Thymus (tissue), 11 donors: Measurements from ENCODE around the gene SMURF1. TPM values are rescaled to one million over a fixed set of nuclear protein-coding genes. Genes with fewer than 3 reads are reported as not detected.
"Not testable (repeated sequence)": the region's sequence is repeated elsewhere in the genome, so short reads cannot be mapped to it uniquely, and the experiment has no call there.

ENCODE experiments used
- DNase-seq, 9 donors: peaks; one replicate each; pipeline ENCODE4 v3.0.0-alpha.2; 2013; ENCODE audit warnings: low spot score in 9 of 9, low read depth in 6 of 9, missing footprints in 1 of 9
- H3K27ac ChIP-seq, 2 donors: one replicate each; pipeline ENCODE4 v1.5.1; 2013; ENCODE audit warnings: control low read depth in 1 of 2, low read depth in 1 of 2, low read length in 1 of 2, mild to moderate bottlenecking in 1 of 2, moderate library complexity in 1 of 2
- H3K27me3 ChIP-seq, 2 donors: one replicate each; pipeline ENCODE4 v1.5.1; 2013; ENCODE audit warnings: low read length in 1 of 2; ENCODE audit not compliant: control insufficient read depth in 2 of 2, insufficient read depth in 1 of 2
- H3K36me3 ChIP-seq, 2 donors: one replicate each; pipeline ENCODE4 v1.5.1; 2013; ENCODE audit warnings: low read length in 1 of 2, mild to moderate bottlenecking in 1 of 2, moderate library complexity in 1 of 2; ENCODE audit not compliant: control insufficient read depth in 2 of 2, insufficient read depth in 2 of 2
- H3K4me1 ChIP-seq, 2 donors: one replicate each; pipeline ENCODE4 v1.5.1; 2013; ENCODE audit warnings: low read length in 2 of 2; ENCODE audit not compliant: control insufficient read depth in 2 of 2, insufficient read depth in 2 of 2
- H3K4me3 ChIP-seq, 2 donors: one replicate each; pipeline ENCODE4 v1.5.1; 2013; ENCODE audit warnings: low read length in 2 of 2, control low read depth in 1 of 2, mild to moderate bottlenecking in 1 of 2
- H3K9me3 ChIP-seq, 2 donors: one replicate each; pipeline ENCODE4 v1.5.1; 2013; ENCODE audit warnings: low read length in 1 of 2, mild to moderate bottlenecking in 1 of 2; ENCODE audit not compliant: control insufficient read depth in 2 of 2, insufficient read depth in 1 of 2
- WGBS: extraction: QIAGEN DNeasy Blood & Tissue Kit; methylation state at CpG from one replicate; pipeline ENCODE4 v1.1.7; 2013; 5-methylcytosine and 5-hydroxymethylcytosine counted together
- polyA plus RNA-seq: library from polyadenylated mRNA; stranded (reverse); fragments of 200-250 nt; gene quantifications from one replicate; pipeline ENCODE4 v1.2.3, GENCODE V29; 2013
- total RNA-seq: library from RNA; stranded (reverse); fragments of 120-200 nt; gene quantifications from one replicate; pipeline ENCODE4 v1.2.4, GENCODE V29; 2013
- donor health status: healthy.

Gene SMURF1
- total and polyA plus RNA-seq, 2 donors, result 6.2 to 6.8 TPM

DNA sequence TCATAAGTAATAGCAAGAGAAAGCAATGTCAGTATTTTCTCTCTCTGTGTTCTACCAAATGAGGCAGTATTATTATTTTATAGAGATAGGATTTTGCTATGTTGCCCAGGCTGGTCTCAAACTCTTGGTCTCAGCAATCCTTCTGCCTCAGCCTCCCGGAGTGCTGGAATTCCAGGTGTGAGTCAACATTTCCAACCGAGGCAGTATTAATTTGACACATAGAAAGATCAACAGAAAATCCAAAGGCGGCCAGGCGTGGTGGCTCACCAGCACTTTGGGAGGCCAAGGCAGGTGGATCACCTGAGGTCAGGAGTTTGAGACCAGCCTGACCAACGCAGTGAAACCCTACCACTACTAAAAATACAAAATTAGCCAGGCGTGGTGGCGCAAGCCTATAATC lies 71.8 kb downstream of the SMURF1 start:
- H3K4me1 ChIP-seq, result no peaks in the 10 kb centered on the region
- 91% methylated on average over 7 of the region's 7 CpGs for WGBS
- no peaks in the 10 kb centered on the region for H3K27me3 ChIP-seq
- no peaks in the 10 kb centered on the region for H3K9me3 ChIP-seq
- no peak for DNase-seq
- H3K36me3 ChIP-seq, result no peaks in the 10 kb centered on the region
- H3K27ac ChIP-seq, result no peak overlapping the region
- no peak overlapping the region for H3K4me3 ChIP-seq

GRCh38 chr7:99070361-99070760 lies 73.5 kb downstream of the SMURF1 start:
- H3K4me1 ChIP-seq, result no peaks in the 10 kb centered on the region
- H3K27ac ChIP-seq, result no peak overlapping the region
- WGBS, result 95% methylated on average over 3 of the region's 3 CpGs
- no peak for DNase-seq
- H3K4me3 ChIP-seq, result no peak overlapping the region
- no peaks in the 10 kb centered on the region for H3K27me3 ChIP-seq
- H3K9me3 ChIP-seq, result no peaks in the 10 kb centered on the region
- no peaks in the 10 kb centered on the region for H3K36me3 ChIP-seq

- H3K9me3 ChIP-seq, result no peaks in the 10 kb centered on the region
- H3K27me3 ChIP-seq, result no peaks in the 10 kb centered on the region
- H3K36me3 ChIP-seq, result peaks cover 5 to 8% of the 10 kb centered on the region in 2 donors
- no peak for DNase-seq
- no peak overlapping the region for H3K27ac ChIP-seq
- H3K4me3 ChIP-seq, result no peak overlapping the region
- WGBS, result 77% methylated on average over 6 of the region's 6 CpGs
- H3K4me1 ChIP-seq, result no peaks in the 10 kb centered on the region
Measured at GRCh38 chr7:99061001-99061776, 82.7 kb downstream of the SMURF1 start.

- 98% methylated on average over 9 of the region's 9 CpGs for WGBS
- peaks cover 30 to 58% of the 10 kb centered on the region in 2 donors for H3K36me3 ChIP-seq
- no peaks in the 10 kb centered on the region for H3K27me3 ChIP-seq
- no peak for DNase-seq
- H3K9me3 ChIP-seq, result no peaks in the 10 kb centered on the region
- no peak overlapping the region for H3K4me3 ChIP-seq
- no peak overlapping the region for H3K27ac ChIP-seq
- no peaks in the 10 kb centered on the region for H3K4me1 ChIP-seq
Measured at GRCh38 chr7:99054781-99055180, 89.1 kb downstream of the SMURF1 start.

DNA sequence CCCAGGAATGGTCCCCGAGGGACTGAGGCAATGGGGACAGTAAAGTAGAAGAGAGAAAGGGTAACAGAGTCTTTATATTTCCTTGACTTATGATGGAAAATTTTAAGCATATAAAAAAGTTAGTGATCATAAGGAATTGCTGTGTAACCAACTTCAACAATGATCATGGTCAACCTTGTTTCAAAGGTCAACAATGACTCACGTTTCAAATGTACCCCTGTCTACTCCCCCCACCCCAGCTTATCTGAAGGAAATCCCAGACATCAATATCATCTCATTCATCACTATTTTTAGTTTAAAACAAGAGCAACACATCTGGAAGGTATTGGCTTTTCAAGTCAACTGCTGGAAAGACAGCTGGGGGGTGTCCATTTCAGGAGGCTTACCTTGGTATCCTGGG lies 92.9 kb downstream of the SMURF1 start:
- WGBS, result 93% methylated on average over 2 of the region's 2 CpGs
- H3K4me1 ChIP-seq, result no peaks in the 10 kb centered on the region
- H3K27me3 ChIP-seq, result no peaks in the 10 kb centered on the region
- no peak overlapping the region for H3K27ac ChIP-seq
- no peak overlapping the region for H3K4me3 ChIP-seq
- no peak for DNase-seq
- peaks cover 39 to 70% of the 10 kb centered on the region in 2 donors for H3K36me3 ChIP-seq
- H3K9me3 ChIP-seq, result no peaks in the 10 kb centered on the region

- 97% methylated on average over 15 of the region's 15 CpGs for WGBS
- DNase-seq, result no peak
- H3K4me1 ChIP-seq, result no peaks in the 10 kb centered on the region
Measured at GRCh38 chr7:99047526-99048077, 96.3 kb downstream of the SMURF1 start.

GRCh38 chr7:99046722-99047121 lies 97.2 kb downstream of the SMURF1 start:
- DNase-seq, result no peak
- Histone ChIP-seq H3K36me3 (peaks cover 22 to 69% of the 10 kb centered on the region in 2 donors), H3K4me3 (no peak overlapping the region), H3K9me3 (no peaks in the 10 kb centered on the region), H3K4me1 (no peaks in the 10 kb centered on the region), H3K27me3 (no peaks in the 10 kb centered on the region), H3K27ac (no peak overlapping the region)
- 98% methylated on average over 8 of the region's 8 CpGs for WGBS

More at GRCh38 chr7:99047526-99048077, 96.3 kb downstream of the SMURF1 start:
- peaks cover 31 to 72% of the 10 kb centered on the region in 2 donors for H3K36me3 ChIP-seq
- no peaks in the 10 kb centered on the region for H3K27me3 ChIP-seq
- H3K4me3 ChIP-seq, result no peak overlapping the region
- H3K9me3 ChIP-seq, result no peaks in the 10 kb centered on the region
- no peak overlapping the region for H3K27ac ChIP-seq

- H3K27me3 ChIP-seq, DNase-seq, H3K4me3 ChIP-seq, H3K9me3 ChIP-seq, H3K27ac ChIP-seq, H3K4me1 ChIP-seq: not testable (repeated sequence)
- peaks cover 26 to 69% of the 10 kb centered on the region in 2 donors for H3K36me3 ChIP-seq
- 94% methylated on average over 14 of the region's 14 CpGs for WGBS
Measured at GRCh38 chr7:99046262-99046661, 97.6 kb downstream of the SMURF1 start.

DNA sequence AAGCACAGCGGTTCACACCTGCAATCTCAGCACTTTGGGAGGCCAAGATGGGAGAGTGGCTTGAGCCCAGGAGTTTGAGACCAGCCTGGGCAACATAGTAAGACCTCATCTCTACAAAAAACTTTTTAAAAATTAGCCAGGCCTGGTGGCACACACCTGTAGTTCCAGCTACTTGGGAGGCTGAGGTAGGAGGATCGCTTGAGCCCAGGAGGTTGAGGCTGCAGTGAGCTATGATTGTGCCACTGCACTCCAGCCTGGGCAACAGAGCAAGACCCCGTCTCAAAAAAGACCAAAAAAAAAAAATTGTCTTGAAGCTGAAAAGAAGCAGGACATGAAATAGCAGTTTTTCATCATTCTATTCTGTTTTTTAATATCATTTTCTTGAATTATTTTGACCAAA lies 99.0 kb downstream of the SMURF1 start:
- 97% methylated on average over 3 of the region's 3 CpGs for WGBS
- not testable (repeated sequence) for H3K4me1 ChIP-seq, H3K27ac ChIP-seq, H3K27me3 ChIP-seq, DNase-seq, H3K4me3 ChIP-seq, H3K9me3 ChIP-seq
- H3K36me3 ChIP-seq, result peaks cover 33 to 72% of the 10 kb centered on the region in 2 donors
